Activated naive CD4-positive, alpha-beta T cell treated with anti-CD3 and anti-CD28 coated beads, Interleukin-2, amount 50 U/mL, for 24 hours (primary cell): ENCODE results near the gene CTAGE4.
"Not testable (repeated sequence)": the region's sequence is repeated elsewhere in the genome, so short reads cannot be mapped to it uniquely, and the experiment has no call there.

ENCODE experiments used
- H3K27ac Mint-ChIP-seq: one replicate; pipeline ENCODE4 v1.8.0; 2021; ENCODE audit warnings: mild to moderate bottlenecking, mixed read lengths
- H3K27me3 Mint-ChIP-seq: one replicate; pipeline ENCODE4 v1.8.0; 2021; ENCODE audit warnings: mixed read lengths
- H3K36me3 Mint-ChIP-seq: one replicate; pipeline ENCODE4 v1.8.0; 2021; ENCODE audit warnings: mixed read lengths
- H3K4me1 Mint-ChIP-seq: one replicate; pipeline ENCODE4 v1.8.0; 2021; ENCODE audit warnings: mixed read lengths
- H3K4me3 Mint-ChIP-seq: one replicate; pipeline ENCODE4 v1.8.0; 2021; ENCODE audit warnings: mild to moderate bottlenecking, mixed read lengths
- H3K9me3 Mint-ChIP-seq: one replicate; pipeline ENCODE4 v1.8.0; 2021; ENCODE audit warnings: mixed read lengths

CTAGE4 gene

GRCh38 chr7:144194453-144194852 lies 11.2 kb downstream of the CTAGE4 start:
- H3K27me3 Mint-ChIP-seq, H3K36me3 Mint-ChIP-seq, H3K4me3 Mint-ChIP-seq, H3K4me1 Mint-ChIP-seq, H3K9me3 Mint-ChIP-seq, H3K27ac Mint-ChIP-seq: not testable (repeated sequence)

GRCh38 chr7:144195212-144195872 lies 12.1 kb downstream of the CTAGE4 start, which contains the start of gene ARHGEF35:
TSS of gene ARHGEF35 (minus strand) at chr7:144195833. CDS start at chr7:144188383, 7,450 bp downstream.
- not testable (repeated sequence) for H3K27ac Mint-ChIP-seq, H3K27me3 Mint-ChIP-seq, H3K9me3 Mint-ChIP-seq, H3K36me3 Mint-ChIP-seq, H3K4me1 Mint-ChIP-seq
- H3K4me3 Mint-ChIP-seq = peak within 1 kb of the TSS; percentile 19

GRCh38 chr7:144198934-144199333 lies 15.7 kb downstream of the CTAGE4 start:
- not testable (repeated sequence) for H3K27ac Mint-ChIP-seq, H3K4me3 Mint-ChIP-seq, H3K9me3 Mint-ChIP-seq, H3K27me3 Mint-ChIP-seq, H3K4me1 Mint-ChIP-seq, H3K36me3 Mint-ChIP-seq

GRCh38 chr7:144201978-144202377 lies 18.7 kb downstream of the CTAGE4 start:
- not testable (repeated sequence) for H3K27ac Mint-ChIP-seq, H3K4me3 Mint-ChIP-seq, H3K9me3 Mint-ChIP-seq, H3K36me3 Mint-ChIP-seq, H3K27me3 Mint-ChIP-seq, H3K4me1 Mint-ChIP-seq

GRCh38 chr7:144203086-144203485 lies 19.8 kb downstream of the CTAGE4 start:
- H3K9me3 Mint-ChIP-seq, H3K4me1 Mint-ChIP-seq, H3K27ac Mint-ChIP-seq, H3K4me3 Mint-ChIP-seq, H3K27me3 Mint-ChIP-seq, H3K36me3 Mint-ChIP-seq: not testable (repeated sequence)

GRCh38 chr7:144205306-144205705 lies 22.0 kb downstream of the CTAGE4 start:
- not testable (repeated sequence) for H3K4me3 Mint-ChIP-seq, H3K4me1 Mint-ChIP-seq, H3K36me3 Mint-ChIP-seq, H3K27ac Mint-ChIP-seq, H3K27me3 Mint-ChIP-seq, H3K9me3 Mint-ChIP-seq

GRCh38 chr7:144217200-144217599 lies 33.9 kb downstream of the CTAGE4 start:
- H3K36me3 Mint-ChIP-seq, H3K9me3 Mint-ChIP-seq, H3K27ac Mint-ChIP-seq, H3K4me1 Mint-ChIP-seq, H3K4me3 Mint-ChIP-seq, H3K27me3 Mint-ChIP-seq: not testable (repeated sequence)

GRCh38 chr7:144218581-144218980 lies 35.3 kb downstream of the CTAGE4 start:
- not testable (repeated sequence) for H3K9me3 Mint-ChIP-seq, H3K4me1 Mint-ChIP-seq, H3K27ac Mint-ChIP-seq, H3K36me3 Mint-ChIP-seq, H3K4me3 Mint-ChIP-seq, H3K27me3 Mint-ChIP-seq

GRCh38 chr7:144219149-144219548 lies 35.9 kb downstream of the CTAGE4 start:
- H3K27me3 Mint-ChIP-seq, H3K4me1 Mint-ChIP-seq, H3K36me3 Mint-ChIP-seq, H3K27ac Mint-ChIP-seq, H3K9me3 Mint-ChIP-seq, H3K4me3 Mint-ChIP-seq: not testable (repeated sequence)

- not testable (repeated sequence) for H3K4me1 Mint-ChIP-seq, H3K27me3 Mint-ChIP-seq, H3K27ac Mint-ChIP-seq, H3K4me3 Mint-ChIP-seq, H3K36me3 Mint-ChIP-seq, H3K9me3 Mint-ChIP-seq
These were observed 37.3 kb downstream of the CTAGE4 start for GRCh38 chr7:144220531-144220930.

- H3K4me3 Mint-ChIP-seq, H3K27me3 Mint-ChIP-seq, H3K27ac Mint-ChIP-seq, H3K36me3 Mint-ChIP-seq, H3K4me1 Mint-ChIP-seq, H3K9me3 Mint-ChIP-seq: not testable (repeated sequence)
These were observed 40.4 kb downstream of the CTAGE4 start for GRCh38 chr7:144223675-144224074.

GRCh38 chr7:144226866-144227265 lies 43.6 kb downstream of the CTAGE4 start:
- H3K4me3 Mint-ChIP-seq, H3K27ac Mint-ChIP-seq, H3K4me1 Mint-ChIP-seq, H3K27me3 Mint-ChIP-seq, H3K9me3 Mint-ChIP-seq, H3K36me3 Mint-ChIP-seq: not testable (repeated sequence)

- not testable (repeated sequence) for H3K27me3 Mint-ChIP-seq, H3K9me3 Mint-ChIP-seq, H3K27ac Mint-ChIP-seq, H3K4me1 Mint-ChIP-seq, H3K4me3 Mint-ChIP-seq, H3K36me3 Mint-ChIP-seq
These were observed 45.5 kb downstream of the CTAGE4 start for GRCh38 chr7:144228810-144229209.

- not testable (repeated sequence) for H3K36me3 Mint-ChIP-seq, H3K9me3 Mint-ChIP-seq, H3K4me3 Mint-ChIP-seq, H3K27ac Mint-ChIP-seq, H3K4me1 Mint-ChIP-seq, H3K27me3 Mint-ChIP-seq
These were observed 47.8 kb downstream of the CTAGE4 start for GRCh38 chr7:144231027-144231426.

- not testable (repeated sequence) for H3K36me3 Mint-ChIP-seq, H3K27me3 Mint-ChIP-seq, H3K27ac Mint-ChIP-seq, H3K4me3 Mint-ChIP-seq, H3K4me1 Mint-ChIP-seq, H3K9me3 Mint-ChIP-seq
These were observed 49.8 kb downstream of the CTAGE4 start for GRCh38 chr7:144233039-144233438.
